ENCODE results near the gene RFTN2. TPM values are rescaled to one million over a fixed set of nuclear protein-coding genes. Genes with fewer than 3 reads are reported as not detected.
"Not testable (repeated sequence)": the region's sequence is repeated elsewhere in the genome, so short reads cannot be mapped to it uniquely, and the experiment has no call there.

The RFTN2 gene
- under 1 TPM in 5 of 6 experiments, not detected in 1; 0.05 to 0.45 (median 0.13) TPM for total RNA-seq (2021; fragmentation: NEBNext Ultra II Directional; extraction: Animal tissue kit (Norgen Biotek cat#: 25700))
- long read RNA-seq: 0 reads

DNA sequence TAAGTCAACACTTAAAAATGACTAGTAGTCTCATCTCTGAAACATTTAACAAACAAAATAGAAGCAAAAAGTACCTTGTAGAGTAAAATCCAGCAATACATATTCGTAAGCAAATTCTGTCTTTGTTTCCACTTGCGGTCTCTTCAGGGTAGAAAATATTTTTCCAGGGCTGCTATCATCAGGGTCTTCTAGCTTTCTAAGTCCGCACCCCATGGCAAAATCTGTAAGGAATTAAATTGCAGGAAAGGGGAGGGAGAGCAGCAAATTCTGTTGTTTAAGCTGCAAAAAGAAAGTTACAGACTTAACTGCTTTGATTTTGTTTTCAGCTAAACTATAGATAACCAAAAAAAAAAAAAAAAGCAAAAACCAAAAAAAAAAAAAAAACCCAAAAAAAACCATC lies at the start of gene RFTN2:
Gene RFTN2 (minus strand): TSS at position 342 of the 400 bp plus-strand sequence. CDS start 129 bp downstream, at position 213.
- TF ChIP-seq, protein P1, sequence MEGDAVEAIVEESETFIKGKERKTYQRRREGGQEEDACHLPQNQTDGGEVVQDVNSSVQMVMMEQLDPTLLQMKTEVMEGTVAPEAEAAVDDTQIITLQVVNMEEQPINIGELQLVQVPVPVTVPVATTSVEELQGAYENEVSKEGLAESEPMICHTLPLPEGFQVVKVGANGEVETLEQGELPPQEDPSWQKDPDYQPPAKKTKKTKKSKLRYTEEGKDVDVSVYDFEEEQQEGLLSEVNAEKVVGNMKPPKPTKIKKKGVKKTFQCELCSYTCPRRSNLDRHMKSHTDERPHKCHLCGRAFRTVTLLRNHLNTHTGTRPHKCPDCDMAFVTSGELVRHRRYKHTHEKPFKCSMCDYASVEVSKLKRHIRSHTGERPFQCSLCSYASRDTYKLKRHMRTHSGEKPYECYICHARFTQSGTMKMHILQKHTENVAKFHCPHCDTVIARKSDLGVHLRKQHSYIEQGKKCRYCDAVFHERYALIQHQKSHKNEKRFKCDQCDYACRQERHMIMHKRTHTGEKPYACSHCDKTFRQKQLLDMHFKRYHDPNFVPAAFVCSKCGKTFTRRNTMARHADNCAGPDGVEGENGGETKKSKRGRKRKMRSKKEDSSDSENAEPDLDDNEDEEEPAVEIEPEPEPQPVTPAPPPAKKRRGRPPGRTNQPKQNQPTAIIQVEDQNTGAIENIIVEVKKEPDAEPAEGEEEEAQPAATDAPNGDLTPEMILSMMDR (IDR thresholded peaks at IDR 0.05): no peak
- Mint-ChIP-seq H3K36me3 (ENCODE audit: low read depth) (no peaks in the 10 kb centered on the region), H3K27ac (peak within 1 kb of the TSS; percentile 73), H3K9me3 (no peaks in the 10 kb centered on the region), H3K4me3 (peak within 1 kb of the TSS; percentile 80), H3K4me1 (ENCODE audit: low read depth) (peaks cover 30% of the 10 kb centered on the region), H3K27me3 (ENCODE audit: insufficient read depth) (no peaks in the 10 kb centered on the region)
- DNase-seq: no peak

DNA sequence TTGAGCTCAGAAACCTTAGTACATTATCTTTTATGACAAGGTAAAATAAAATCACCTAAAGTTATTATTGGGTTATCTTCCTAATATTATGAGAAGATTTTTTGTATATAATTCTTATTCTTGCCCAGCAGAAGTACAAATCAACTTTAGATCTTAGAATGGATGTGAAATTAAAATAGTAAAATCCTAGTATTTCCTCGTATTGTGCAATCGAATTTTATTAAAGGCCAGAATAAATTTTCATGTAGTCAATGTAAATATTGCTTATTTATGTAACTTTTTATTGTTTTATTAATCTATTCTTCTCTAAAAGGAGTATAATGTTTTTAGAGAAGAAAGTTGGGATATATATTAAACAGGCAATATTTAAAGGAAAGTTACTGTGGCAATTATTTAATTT lies 42.5 kb upstream of the RFTN2 start:
- no peak for DNase-seq
- TF ChIP-seq, protein P1 (IDR thresholded peaks at IDR 0.05): no peak
- no peaks in the 10 kb centered on the region for H3K36me3 Mint-ChIP-seq (ENCODE audit: low read depth)
- H3K27me3 Mint-ChIP-seq (ENCODE audit: insufficient read depth): no peaks in the 10 kb centered on the region
- H3K4me3 Mint-ChIP-seq: no peak overlapping the region
- H3K4me1 Mint-ChIP-seq (ENCODE audit: low read depth): no peaks in the 10 kb centered on the region
- no peak overlapping the region for H3K27ac Mint-ChIP-seq
- no peaks in the 10 kb centered on the region for H3K9me3 Mint-ChIP-seq

DNA sequence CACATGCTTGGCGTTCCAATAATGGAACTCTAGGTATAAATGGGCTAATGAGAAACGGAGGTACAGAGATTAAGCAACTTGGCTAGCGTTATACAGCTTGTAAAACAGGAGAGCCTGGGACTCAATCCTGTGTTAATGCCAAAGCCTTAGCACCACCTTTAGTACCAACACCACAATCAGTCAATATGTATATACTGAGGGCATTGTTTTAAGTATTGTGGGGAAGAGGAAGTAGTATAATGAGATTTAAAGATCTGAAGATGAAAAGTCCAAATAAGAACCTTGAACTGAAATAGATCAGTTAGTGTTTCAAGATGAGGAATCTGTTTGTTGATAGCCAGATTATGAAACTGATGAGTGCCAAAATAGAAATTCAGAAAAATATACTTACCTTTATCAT lies 37.9 kb upstream of the RFTN2 start:
- Mint-ChIP-seq H3K9me3 (no peaks in the 10 kb centered on the region), H3K4me3 (no peak overlapping the region), H3K36me3 (ENCODE audit: low read depth) (peaks cover 3% of the 10 kb centered on the region; the same call in 1 of the 2 replicates), H3K27ac (no peak overlapping the region), H3K27me3 (ENCODE audit: insufficient read depth) (no peaks in the 10 kb centered on the region), H3K4me1 (ENCODE audit: low read depth) (peaks cover 29% of the 10 kb centered on the region)
- TF ChIP-seq, protein P1 (IDR thresholded peaks at IDR 0.05): no peak
- DNase-seq: no peak

DNA sequence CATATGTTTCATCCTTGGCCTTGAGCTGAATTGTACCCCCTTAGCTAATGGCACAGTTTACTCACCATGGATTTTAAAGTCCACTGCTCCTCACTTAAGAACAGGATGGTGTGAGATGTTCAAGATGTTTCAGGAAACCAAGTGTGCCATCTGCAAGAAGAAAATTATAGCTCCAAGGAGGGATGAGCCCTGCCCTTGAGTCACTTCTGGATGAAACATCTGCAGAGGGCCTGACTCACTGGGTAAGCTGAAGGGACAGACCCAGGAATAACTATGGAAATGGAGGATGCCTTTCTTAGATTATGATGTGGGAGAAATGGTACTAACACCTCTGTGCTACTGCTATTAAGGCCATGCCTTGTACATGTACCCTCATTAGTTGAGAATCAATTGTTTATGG lies 36.2 kb upstream of the RFTN2 start:
- no peak overlapping the region for H3K4me3 Mint-ChIP-seq
- peaks cover 3% of the 10 kb centered on the region; the same call in 1 of the 2 replicates for H3K36me3 Mint-ChIP-seq (ENCODE audit: low read depth)
- H3K9me3 Mint-ChIP-seq: no peaks in the 10 kb centered on the region
- no peak overlapping the region for H3K27ac Mint-ChIP-seq
- TF ChIP-seq, protein P1 (IDR thresholded peaks at IDR 0.05): no peak
- no peak for DNase-seq
- H3K4me1 Mint-ChIP-seq (ENCODE audit: low read depth): peaks cover 43% of the 10 kb centered on the region
- H3K27me3 Mint-ChIP-seq (ENCODE audit: insufficient read depth): no peaks in the 10 kb centered on the region

DNA sequence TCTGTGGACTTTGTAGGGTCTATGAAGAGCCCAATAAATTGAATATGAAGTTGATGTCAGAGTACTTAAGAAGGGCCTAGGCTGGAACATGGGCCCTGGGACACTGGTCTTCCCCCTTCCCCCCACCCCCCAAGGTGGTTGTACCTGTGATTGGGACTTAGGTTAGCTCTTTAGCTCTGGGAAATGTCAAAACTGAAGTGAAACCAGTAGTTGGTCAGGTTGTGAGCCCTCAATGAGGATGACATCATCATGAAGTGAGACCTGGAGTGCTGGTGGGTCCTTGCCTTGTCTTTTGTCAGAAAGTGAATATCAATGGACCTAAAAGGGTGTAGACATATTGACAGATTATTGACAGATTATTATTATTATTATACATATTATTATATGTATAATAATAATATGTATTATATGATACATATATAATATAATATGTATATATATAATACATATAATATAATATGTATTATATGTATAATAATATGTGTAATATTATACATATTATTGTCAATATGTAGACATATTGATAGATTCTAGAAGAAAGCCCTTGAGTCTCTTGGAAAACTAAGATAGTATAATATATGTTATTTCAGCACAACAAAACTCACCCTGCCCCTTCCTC lies 35.1 kb upstream of the RFTN2 start:
- no peak for DNase-seq
- Mint-ChIP-seq H3K27me3 (ENCODE audit: insufficient read depth) (no peaks in the 10 kb centered on the region), H3K9me3 (no peaks in the 10 kb centered on the region), H3K4me3 (no peak overlapping the region), H3K36me3 (ENCODE audit: low read depth) (peaks cover 3% of the 10 kb centered on the region; the same call in 1 of the 2 replicates), H3K4me1 (ENCODE audit: low read depth) (peaks cover 49% of the 10 kb centered on the region), H3K27ac (no peak overlapping the region)
- TF ChIP-seq, protein P1 (IDR thresholded peaks at IDR 0.05): no peak

- Mint-ChIP-seq H3K4me3 (peak overlapping the region; percentile 89), H3K4me1 (ENCODE audit: low read depth) (peaks cover 55% of the 10 kb centered on the region), H3K27ac (peak overlapping the region; percentile 26; the same call in 1 of the 2 replicates)
- H3K9me3 Mint-ChIP-seq; H3K27me3 Mint-ChIP-seq (ENCODE audit: insufficient read depth); DNase-seq; H3K36me3 Mint-ChIP-seq (ENCODE audit: low read depth): not testable (repeated sequence)
These were observed 33.8 kb upstream of the RFTN2 start for GRCh38 chr2:197709140-197709539.

Data from HFFc6 (cell line).